NB4 (cell line): Measurements from ENCODE around the gene ICAM2.

ENCODE experiments used
- DNase-seq: peaks from one replicate; pipeline ENCODE4 v3.0.0; 2010; ENCODE audit warnings: low read depth
- H3K4me3 ChIP-seq: one replicate; pipeline ENCODE4 v1.5.1; 2011; ENCODE audit warnings: mild to moderate bottlenecking, low read depth, low read length, moderate library complexity
- CTCF ChIP-seq: IDR thresholded peaks from one replicate; pipeline ENCODE4 v1.5.1; 2012; ENCODE audit warnings: low read depth, low read length
- MAX ChIP-seq: IDR thresholded peaks from 2 replicates; pipeline ENCODE4 v1.6.1; 2011; ENCODE audit warnings: low read depth, low read length
- MYC ChIP-seq: IDR thresholded peaks from 2 replicates; pipeline ENCODE4 v1.6.1; 2011; ENCODE audit warnings: low read depth, low read length
- POLR2A ChIP-seq: IDR thresholded peaks from 2 replicates; pipeline ENCODE4 v1.6.1; 2011; ENCODE audit warnings: mild to moderate bottlenecking; ENCODE audit not compliant: insufficient read length; ENCODE audit errors: extremely low read depth

ICAM2 gene

GRCh38 chr17:63955232-63955631 is 65.2 kb downstream of the ICAM2 start:
- TF ChIP-seq MYC (no peak), POLR2A (no peak), MAX (no peak), CTCF (no peak)
- no peak for DNase-seq
- no peak overlapping the region for H3K4me3 ChIP-seq

DNA sequence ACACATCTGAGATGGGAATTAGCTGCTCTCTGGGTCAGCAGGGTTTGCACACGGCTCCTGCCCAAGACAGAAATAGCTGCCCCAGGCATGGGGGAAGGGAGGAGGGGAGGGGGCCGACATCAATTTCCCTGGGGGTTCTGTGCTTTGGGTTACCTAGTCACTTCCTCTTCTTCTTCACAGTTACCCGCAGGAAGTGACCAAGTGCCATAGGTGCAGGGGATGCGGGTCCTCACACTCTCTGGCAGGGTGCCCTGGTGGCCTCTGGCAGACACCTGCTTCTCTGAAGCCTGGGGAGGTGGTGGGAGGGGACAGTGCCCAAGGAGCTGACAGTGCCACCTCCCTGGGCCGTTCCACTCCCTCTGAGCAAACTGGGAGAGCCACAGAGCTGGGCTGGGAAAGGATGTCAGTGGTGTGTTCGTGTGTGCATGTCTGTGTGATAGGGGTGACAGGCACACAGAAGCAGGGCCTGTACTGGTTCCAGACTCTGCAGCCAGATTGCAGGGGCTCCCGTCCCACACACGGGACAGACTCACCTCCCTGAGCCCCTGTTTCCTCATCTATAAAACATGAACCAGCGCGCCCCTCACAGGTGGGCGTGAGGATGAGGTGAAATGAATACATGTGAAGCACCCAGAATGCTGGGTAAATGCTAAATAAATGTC is 65.9 kb downstream of the ICAM2 start:
- H3K4me3 ChIP-seq, result no peak overlapping the region
- TF ChIP-seq MYC (no peak), MAX (no peak), CTCF (no peak), POLR2A (no peak)
- DNase-seq, result peak; percentile 67
